ENCODE results near the gene ITIH3. TPM values are rescaled to one million over a fixed set of nuclear protein-coding genes. Genes with fewer than 3 reads are reported as not detected.

The ITIH3 gene
- polyA plus RNA-seq, 1 donor, result 1.2 TPM

DNA sequence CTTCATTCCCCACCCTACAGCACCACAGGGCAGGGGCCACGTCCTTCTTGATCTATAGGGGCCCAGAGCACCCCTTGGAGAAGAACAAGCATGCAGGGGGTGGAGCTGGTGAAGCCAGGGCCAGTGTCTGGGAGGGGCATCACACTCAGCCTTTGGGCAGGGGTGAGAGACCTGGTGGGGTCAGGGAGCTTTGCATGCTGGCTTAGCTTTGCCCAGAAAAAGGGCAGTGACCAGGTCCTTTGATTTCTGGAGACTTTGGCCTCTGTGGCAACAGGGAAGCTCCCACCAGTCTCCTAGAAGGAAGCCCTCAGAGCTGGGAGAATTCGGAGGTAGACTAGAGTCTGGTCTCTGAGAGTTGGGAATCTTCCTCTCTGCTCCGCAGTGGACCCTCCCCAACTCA is 34.9 kb downstream of the ITIH3 start:
- no peak for DNase-seq (ENCODE audit: low read depth)

DNA sequence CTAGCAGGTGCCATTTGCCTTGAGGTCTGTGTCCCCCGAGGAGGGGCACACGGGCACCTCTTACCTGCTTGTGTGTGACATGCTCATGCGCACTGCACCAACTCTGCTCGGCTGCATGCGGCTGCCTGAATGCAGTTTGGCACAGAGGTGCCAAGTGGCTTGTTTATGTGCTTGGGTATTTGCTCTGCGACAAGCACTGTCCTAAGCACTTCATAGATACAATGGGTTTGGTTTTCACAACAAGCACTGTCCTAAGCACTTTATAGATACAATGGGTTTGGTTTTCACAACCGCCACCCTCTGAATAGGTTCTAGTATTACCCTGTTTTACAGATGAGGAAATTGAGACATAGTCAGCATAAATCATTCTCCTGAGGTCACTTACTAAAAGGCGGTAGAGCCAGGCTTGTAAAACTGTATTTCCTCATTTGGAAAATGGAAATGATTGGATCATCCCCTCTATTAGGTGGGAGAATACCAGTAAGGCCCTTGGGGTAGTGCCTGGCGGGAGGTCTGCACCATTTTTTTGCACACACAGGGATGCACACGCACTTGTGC is 35.4 kb downstream of the ITIH3 start:
- no peak for DNase-seq (ENCODE audit: low read depth)

DNA sequence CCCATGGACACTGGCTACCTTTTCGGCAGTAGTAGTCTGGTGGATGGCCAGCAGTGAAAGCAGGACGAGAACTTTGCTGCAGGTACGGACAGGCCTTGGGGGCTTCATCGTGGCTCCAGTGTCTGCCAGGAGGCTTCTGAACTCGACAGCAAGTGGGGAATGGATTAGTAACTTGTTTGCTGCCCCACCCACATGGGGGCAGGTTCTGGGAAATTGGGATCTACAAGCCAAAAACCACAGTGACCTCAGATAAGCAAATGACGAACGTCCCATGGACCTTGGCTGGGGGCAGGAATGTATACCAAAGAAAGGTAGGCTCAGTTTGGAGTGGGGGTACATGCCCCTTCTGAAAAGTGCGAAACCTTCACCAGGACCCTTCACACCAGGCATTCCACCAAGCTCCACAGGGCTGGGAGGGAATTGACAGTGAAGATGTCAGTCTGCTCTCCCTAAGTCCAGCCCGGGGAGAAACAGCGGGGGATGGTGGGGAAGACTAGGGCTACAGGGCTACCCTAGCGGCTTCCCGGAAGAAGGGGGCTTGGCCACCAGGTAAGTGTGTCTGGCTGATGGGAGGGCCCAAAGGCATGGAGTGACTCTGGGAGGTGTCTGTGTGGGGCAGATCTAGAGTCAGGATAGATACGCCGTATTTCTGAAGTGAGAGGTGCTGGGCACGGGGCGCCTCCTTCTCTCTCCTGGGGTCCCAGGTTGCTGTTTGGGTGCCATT is 36.1 kb downstream of the ITIH3 start, which contains the start of gene ITIH4:
Gene ITIH4 (minus strand): TSS at position 138 of the 724 bp plus-strand sequence. CDS start 30 bp downstream, at position 108.
- DNase-seq (ENCODE audit: low read depth), result no peak

DNA sequence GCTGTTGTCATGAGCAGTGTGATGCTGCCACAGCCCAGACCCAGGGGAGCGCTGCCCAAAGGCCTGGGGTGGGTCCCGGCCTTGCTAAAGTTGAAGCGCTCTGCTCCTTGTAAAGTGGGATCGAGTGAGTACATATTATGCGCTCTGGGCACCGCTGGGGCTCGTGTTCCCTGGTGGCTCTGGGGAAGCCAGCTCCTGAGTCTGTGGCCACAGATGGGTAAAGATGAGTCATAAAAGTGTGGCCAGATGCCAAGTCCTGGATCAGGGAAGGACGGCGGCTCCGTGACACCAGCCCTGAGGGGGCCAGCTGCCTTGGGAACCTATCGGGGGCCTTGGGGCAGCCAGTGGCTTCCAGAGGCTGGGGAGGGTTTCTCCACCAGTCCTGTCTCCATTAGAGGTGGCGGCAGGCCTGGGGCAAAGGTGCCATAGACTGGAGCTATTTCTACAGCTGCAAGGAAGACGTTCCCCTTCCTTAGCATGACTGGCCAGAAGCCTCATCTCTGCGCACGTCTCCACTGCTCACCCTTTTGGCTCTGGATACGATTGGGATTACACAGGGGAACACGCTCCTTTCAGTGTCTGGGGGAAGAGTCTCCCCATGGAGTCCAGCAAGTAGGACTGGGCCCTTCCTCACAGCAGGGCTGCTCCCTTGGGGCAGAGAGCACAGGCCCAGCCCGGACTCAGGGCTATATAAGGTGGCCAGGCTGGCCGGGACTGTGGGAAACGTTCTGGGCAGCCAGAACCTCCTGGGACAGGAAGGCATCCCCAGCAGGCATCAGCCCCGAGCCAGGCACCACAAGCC is 37.1 kb downstream of the ITIH3 start:
- DNase-seq (ENCODE audit: low read depth), result no peak

DNA sequence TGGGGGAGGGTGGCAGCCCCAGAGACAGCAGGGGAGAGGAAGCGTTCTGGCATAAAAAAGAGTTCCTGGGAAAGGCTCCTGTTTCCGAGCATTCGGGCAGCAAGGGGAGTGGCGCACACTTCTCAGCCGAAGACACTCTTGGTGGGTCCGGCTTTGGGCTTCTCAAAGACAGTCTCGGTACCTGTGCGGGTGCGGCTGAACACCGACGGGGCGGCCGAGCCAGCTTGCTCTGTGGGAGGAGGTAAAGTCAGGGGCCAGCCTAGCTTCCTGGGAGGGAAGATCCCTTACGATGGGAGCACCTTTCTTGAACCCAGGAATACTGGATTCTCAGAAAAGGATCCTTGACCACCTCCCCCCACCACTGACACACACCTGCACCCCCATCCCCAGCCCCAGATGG is 38.6 kb downstream of the ITIH3 start:
- DNase-seq (ENCODE audit: low read depth), result no peak

DNA sequence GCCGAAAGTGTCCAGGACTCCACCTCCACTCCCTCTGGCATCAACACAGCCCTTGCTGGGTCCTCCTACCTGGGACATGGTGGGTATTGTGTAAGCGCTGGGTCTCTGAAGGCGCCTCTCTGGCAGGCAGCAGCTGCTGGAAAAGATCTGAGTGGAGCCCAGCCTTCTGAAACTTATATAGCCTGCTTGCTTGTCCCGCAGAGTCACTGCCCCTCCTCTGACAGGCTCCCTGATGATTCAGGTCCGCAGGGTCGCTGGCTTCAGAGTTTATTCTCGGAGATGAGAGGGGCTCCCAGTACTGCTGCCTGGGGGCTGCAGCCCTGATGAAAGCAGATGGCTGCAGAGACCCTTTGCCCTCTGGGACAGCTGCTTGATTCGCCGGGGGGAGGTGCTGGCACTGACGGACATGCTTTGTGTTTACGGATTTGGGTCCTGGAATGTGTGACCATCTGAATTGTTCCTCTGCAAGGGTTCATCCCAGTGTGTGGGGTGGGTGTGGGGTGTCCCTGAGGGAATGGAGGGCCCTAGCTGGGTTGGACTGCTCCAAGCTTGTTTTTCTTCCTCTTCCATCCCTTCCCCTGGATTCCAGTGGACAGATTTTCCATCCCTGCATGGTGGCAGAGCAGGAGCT is 40.4 kb downstream of the ITIH3 start, which contains the start of gene MUSTN1:
Gene MUSTN1 (minus strand): TSS at position 149 of the 631 bp plus-strand sequence. CDS start 71 bp downstream, at position 78.
- no peak for DNase-seq (ENCODE audit: low read depth)

DNA sequence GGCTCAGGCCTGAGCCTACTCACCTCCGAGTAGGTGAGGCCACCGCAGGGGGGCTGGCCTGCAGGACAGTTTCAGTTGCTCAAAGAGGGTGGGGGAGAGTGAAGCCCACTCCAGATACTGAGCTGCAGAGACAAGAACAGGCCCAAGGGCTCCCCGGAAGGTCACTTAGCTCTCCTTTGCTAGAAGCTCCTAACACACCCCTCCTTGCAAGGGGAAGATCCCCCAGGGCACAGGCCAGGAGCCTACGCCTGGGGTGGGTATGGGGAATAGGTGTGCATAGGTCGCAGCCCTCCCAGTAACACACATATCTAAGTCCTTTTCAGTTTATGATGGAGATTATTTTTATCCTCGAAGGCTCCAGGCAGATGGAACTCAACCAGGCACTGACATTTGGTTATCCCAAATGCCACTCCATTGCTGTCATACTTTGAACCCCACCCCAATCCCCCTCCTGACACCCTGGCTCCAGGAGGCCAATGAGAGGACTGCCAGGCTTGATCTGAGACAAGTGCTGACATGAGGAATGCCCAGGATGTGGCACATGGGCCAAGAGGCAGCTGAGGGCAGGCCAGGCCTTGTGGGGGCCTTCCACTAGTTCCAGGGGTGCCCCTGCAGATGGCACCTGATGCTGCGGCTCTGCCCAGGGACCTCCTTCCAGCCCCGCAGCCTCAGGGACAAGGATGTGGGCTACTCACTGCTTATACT is 41.3 kb downstream of the ITIH3 start:
- DNase-seq (ENCODE audit: low read depth), result no peak

DNA sequence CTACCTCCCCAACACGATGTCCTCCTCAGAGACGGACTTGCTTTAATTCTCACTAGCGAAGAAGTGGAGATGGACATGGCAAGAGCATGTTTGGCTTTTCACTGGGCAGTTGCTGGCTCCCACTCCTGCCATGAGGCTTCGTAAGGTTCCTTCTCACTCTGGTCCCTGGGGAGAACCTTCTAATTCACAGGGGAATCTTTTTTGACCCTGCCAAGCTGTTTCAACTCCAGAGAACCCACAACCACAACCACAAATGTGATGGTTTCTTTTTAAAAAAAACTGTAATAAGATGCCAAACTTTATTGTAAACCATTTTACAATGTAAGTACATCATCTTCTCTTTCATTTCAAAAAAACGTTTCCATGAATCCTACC is 41.9 kb downstream of the ITIH3 start:
- no peak for DNase-seq (ENCODE audit: low read depth)

DNA sequence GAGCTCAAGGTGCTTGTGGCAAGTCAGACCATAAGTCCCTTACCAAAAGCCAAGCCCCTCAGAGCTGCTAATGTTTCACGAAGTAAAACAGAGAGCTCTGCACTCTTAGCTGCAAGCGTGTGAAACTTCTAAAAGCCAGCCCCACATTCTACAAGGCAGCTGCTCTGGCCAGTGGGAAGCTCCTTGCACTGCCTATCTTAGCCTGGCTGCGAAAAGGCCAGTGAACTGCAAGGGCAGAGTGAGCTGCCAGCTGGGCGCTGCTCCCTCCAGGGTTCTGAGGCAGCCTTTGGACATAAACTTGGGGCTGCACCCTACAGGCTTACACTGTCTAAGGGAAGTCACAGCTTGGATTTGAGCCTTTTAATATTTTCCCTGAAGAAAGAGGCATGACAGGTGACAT is 42.4 kb downstream of the ITIH3 start:
- no peak for DNase-seq (ENCODE audit: low read depth)

DNA sequence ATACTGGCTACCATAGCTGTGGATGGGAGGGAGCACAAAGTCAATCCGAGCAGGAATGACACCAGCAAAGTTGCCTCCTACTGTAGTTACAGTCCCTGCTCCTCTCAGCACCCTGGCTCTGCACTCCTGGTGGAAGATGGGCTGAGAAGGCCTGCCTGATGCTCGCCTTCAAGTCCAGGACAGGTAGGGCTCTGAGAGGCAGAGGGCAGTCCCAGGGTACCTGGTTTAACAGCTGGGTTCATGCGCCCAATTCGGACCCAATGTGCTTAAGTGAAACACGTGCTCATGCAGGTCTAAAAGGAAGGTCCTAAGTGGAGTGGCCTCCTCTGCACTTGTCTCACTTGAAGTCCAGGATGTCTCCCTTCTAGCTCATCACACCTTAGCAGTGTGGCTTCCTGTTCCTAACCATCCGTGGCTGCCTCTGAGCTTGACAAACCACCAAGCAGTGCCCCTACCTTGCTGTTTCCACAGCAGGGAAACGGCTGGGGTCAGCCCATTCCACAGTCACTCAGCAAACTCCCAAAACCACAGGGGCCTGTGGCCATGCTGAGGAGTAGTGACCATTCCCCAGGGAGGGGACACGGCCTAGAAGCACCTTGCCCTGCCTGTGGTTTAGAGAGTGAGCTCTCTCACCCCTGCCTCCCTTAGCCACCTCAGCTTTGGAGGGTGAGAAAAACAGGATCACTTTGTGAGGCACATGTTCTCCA is 44.1 kb downstream of the ITIH3 start:
- DNase-seq (ENCODE audit: low read depth), result no peak

DNA sequence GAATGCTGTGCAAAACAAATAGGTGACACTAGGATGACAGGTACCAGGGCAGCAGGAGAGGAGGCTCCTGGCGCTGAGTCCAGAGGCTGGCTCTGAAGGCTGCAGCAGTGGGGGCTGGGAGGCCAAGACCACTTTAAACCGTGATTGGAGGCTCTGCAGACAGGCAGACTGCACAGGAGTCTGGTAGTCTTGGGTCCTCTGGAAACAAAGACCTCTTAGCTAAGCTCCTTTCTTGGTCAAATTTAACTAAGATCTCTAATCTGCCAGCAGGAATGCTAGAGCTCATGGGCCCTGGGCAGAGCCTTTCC is 44.6 kb downstream of the ITIH3 start:
- no peak for DNase-seq (ENCODE audit: low read depth)

DNA sequence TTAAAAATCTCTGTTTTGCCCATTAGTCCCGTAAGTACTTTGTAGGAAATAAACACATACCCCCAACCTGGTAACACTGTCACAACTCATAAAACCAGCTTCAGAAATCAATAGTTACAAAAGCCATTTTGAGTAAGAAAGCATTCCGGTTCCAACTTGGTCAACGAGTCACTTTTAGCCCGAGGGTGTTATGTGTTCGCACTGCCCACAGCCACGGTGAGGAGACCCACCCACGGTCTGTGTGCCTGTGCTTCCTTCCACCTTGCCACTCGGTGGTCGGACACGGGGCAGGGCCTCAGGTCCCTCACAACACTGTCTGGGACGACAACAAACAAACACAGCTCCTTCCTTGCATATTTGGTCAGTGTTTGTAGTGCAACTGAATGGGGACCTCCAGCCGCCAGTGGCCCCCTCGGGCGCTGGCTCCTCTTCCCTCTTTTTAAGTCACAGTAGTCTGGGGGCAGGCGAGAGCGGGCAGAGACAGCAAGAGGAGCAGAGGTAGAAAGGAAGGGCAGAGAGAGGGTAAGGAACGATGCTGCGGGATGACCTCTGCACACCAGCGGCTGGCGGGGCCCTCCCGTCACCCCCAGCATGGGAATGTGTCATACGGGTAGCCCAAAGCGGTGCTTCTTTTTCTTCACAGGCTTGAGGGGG is 45.4 kb downstream of the ITIH3 start:
- DNase-seq (ENCODE audit: low read depth), result no peak

DNA sequence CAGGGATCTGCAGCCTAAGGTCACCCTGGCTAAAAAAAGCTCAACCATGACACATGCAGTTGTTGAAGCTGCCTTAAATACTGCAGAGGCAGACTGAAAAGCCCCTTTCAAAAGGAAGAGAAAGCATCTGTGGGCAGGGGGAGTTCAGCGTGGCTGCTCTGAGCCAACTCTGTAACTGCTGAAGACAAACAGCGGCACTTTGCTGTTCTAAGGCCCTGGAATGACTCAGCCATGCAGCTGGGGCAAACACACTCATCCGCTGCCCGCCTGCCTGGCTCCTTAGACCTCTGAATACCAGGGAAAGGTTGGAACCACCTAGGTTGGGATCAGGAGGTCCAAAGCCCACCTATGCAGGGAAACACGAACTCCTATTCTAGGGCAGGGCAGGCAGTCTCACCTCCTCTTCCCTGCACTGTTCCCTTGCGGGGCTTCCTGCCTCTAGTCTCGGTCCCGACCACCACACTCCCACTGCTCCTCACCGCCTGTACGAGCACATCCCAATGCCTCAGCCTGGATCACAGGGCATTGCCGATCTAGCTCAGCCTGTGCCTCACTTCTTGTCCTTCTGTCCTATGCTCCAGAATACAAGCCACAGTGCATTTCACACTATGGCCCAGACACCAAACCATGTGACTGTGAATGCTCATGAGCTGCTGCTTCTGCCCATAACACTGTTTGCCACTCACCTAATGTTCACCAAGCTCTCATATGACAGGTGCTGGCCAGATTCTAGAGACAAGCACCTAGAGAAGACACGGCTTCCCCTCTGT is 46.8 kb downstream of the ITIH3 start:
- no peak for DNase-seq (ENCODE audit: low read depth)

DNA sequence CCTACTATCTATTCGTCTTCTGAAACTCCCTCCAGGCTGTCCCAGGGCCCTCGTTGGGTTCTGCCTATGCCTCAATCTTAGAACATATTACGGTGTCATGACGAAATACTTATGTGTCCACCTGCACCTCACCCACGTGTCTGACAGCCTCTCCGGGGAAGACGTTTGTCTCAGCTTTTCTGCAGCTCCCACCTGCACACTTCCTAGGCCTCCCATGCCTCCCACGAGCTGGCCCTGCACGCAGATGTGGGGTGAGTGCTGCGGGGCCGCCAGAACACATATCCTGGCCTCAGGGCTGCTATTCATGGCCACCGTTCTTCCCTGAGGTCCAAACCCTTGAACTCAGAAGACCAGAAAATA is 47.4 kb downstream of the ITIH3 start:
- no peak for DNase-seq (ENCODE audit: low read depth)

DNA sequence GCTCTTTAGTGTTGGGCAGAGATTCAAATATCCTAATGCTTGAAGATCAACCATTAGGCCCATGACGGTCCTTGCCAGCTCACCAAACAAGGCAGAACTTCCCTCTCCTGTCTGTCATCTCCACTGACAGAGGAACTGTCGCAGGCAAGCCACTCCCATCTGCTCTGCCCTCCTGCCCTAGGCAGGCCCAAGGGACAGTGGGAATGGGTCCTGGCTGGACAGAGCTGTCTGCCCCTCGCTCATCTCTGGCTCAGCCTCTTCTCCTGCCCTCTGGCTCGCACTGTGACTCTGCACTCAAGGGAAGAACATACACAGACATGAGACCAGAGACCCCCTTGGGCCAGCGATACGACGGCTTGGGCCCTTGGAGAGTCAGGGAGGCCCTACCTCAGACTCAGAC is 47.8 kb downstream of the ITIH3 start:
- DNase-seq (ENCODE audit: low read depth), result no peak

DNA sequence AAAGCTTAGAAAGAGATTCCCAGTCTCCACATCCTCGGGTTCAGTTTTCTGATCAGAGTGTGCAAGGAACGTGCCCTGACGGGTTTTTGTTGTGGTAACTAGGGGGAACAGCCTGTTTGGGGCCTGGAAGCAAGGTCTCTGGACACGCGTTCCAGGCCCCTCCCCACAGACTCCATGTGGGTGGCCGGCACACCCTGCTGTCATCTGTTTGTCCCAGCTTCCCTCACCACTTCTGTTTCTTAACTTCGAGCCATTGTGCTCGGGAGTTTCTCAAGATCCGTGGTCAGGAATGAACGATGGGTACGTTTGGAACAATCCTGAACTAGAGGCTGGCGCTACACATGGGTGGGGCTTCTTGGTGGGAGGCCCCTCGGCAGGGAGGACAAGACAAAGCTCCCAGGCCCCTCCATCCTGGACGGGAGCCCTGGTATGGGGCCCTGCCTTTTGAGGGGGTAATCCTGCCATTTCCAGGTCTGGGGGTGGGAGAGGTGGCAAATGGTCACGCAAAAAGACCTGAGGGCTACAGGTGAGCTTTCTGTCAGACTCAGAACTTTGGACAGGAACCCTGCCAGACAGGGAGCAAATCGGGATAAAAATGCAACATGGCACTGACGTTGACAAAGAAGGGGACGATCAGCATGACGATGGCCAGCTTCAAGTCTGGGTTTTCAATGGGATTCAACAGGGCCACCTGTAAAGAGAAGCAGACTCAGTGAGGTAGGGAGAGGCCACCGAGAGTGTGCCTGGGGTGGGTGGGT is 48.7 kb downstream of the ITIH3 start:
- no peak for DNase-seq (ENCODE audit: low read depth)

DNA sequence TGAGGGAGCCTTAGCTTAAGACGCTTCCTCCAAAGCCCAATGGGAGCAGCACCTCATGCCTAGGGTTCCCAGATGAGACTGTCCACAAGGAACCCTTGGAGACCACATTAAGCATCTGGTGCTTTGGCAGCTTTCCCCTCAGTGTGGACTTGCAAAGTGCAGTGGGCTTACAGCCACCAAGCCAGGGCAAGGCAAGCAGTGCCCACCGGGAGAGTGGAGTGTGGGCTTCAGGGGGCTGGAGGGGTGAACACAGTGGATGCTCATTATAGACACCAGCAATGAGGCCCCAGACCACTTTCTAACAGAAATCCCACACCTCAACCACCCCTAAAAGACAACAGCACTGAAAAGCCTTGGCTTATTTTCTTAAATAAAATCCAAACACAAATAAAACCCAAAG is 49.3 kb downstream of the ITIH3 start:
- DNase-seq (ENCODE audit: low read depth), result no peak

DNA sequence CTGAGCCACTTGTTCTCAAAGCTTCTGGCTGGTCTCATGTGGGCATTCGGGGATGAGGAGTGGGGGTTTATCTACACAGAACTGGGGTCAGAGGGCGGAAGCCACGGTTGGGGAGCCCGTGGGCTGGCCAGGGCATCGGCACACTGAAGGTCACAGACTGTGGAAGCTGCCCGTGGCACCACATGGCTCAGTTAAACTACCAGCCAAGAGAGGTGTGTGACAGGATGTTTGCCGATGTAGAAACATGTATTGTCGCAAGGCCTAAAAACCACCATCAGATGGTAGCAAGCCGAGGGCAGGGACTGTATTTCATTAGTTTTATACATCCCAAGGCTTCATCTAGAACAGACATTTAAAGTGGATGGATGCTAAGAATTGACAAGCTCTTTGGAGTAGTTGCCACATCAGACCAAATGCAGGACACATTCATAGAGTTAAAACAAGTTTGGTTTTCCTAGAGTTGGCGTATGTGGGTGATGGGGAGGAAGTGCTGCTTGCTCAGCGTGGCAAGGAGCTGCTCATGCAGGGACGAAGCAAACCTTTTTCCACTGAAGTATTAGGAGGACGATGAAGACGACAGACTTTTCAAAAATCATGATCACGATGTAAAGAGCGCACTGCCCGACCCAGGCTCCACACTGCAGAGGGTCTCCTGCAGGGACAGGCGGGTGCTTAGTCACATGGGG is 49.8 kb downstream of the ITIH3 start:
- DNase-seq (ENCODE audit: low read depth), result no peak

DNA sequence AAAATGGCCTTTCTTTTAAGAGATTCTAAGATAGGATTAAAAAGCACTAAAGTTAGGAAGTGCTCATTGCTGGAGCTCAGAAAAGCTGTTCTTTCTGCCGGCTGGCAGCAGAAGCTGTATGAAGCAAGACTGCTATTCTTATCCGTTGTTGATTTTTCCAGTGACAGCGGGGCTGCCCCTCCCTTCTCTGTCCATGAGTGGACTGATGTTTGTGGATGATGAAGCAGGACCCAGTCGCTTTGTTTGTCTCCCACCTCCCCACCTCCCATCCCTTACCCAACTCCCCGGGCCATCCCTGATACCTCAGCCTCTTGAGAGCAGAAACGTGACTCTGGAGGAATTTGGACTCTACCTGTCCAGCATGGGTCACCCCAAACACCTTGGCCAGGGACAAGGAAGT is 50.6 kb downstream of the ITIH3 start:
- no peak for DNase-seq (ENCODE audit: low read depth)

Data from forelimb muscle (tissue), 1 donor.